Colonic mucosa (tissue), 4 donors: ENCODE measurements around the gene ATP6V1F. TPM values are rescaled to one million over a fixed set of nuclear protein-coding genes. Genes with fewer than 3 reads are reported as not detected.
A peak's percentile ranks its signal among the peaks of the same experiment; 100 is the strongest.

Experiments used
- DNase-seq: peaks from one replicate; pipeline ENCODE4 v3.0.0-alpha.2; 2020
- H3K27ac ChIP-seq: fragments of 200-600 bp; one replicate; pipeline ENCODE4 v1.8.0; 2021
- H3K27me3 ChIP-seq: fragments of 200-600 bp; one replicate; pipeline ENCODE4 v1.8.0; 2021
- H3K36me3 ChIP-seq: fragments of 200-600 bp; one replicate; pipeline ENCODE4 v1.8.0; 2021
- H3K4me1 ChIP-seq: fragments of 200-600 bp; one replicate; pipeline ENCODE4 v1.8.0; 2021; ENCODE audit warnings: mild to moderate bottlenecking
- H3K4me3 ChIP-seq: fragments of 200-600 bp; one replicate; pipeline ENCODE4 v1.8.0; 2021
- H3K9ac ChIP-seq, 2 donors: one replicate each; pipeline ENCODE4 v1.7.0; 2013; ENCODE audit warnings: control low read depth in 2 of 2, low read depth in 2 of 2, low read length in 2 of 2
- H3K9me3 ChIP-seq: fragments of 200-600 bp; one replicate; pipeline ENCODE4 v1.8.0; 2021
- CTCF ChIP-seq: fragments of 200-600 bp; IDR thresholded peaks from one replicate; pipeline ENCODE4 v1.8.0; 2022; ENCODE audit warnings: antibody characterized with exemption, mild to moderate bottlenecking
- intact Hi-C: fragments of 100-400 bp; cut with DNase I; formaldehyde crosslinking; loops from one replicate; pipeline ENCODE4 v1.14.1; 2022
- total RNA-seq, 2 donors: library from RNA; stranded (reverse); fragmentation: NEBNext Ultra II Directional in 1 of 2; extraction: Animal tissue kit (Norgen Biotek cat#: 25700) in 1 of 2; gene quantifications; one replicate each; pipeline ENCODE4 v1.2.1, GENCODE V29; 2021
- donor health status: healthy.
- donor health status: DM: no; HTN: no; CAD: no.
- donor health status: DM: no; HTN: no; CAD: no.

Gene ATP6V1F
- total RNA-seq, 2 donors from 2014 or later, result 94.4 to 105 TPM

DNA sequence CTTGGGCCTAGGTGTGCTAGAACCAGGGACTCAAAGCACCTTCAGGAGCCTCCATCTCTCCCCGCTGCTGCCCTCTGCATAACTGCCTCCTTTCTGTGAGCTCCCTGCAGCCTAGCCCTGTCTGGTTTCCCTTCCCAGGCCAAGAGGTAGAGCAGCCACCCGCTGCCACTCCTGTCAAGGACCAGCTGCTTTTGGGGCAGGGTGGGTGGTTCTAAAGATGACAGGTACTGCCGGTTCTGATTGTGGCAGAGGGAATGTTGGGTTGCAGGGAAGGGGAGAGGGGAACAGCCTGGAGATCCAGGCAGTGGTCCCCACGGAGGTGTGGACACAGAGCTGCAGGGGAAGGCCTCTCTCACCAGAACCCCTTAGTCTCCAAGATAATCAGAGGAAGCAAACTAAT lies 36.1 kb upstream of the ATP6V1F start:
- DNase-seq, result no peak
- Histone ChIP-seq H3K4me1 (no peaks in the 10 kb centered on the region), H3K36me3 (no peaks in the 10 kb centered on the region), H3K4me3 (no peak overlapping the region), H3K27me3 (peaks cover 22% of the 10 kb centered on the region), H3K9ac (no peak overlapping the region), H3K27ac (no peak overlapping the region), H3K9me3 (no peaks in the 10 kb centered on the region)
- intact Hi-C loops, result no loop called here
- TF ChIP-seq CTCF, result no peak

DNA sequence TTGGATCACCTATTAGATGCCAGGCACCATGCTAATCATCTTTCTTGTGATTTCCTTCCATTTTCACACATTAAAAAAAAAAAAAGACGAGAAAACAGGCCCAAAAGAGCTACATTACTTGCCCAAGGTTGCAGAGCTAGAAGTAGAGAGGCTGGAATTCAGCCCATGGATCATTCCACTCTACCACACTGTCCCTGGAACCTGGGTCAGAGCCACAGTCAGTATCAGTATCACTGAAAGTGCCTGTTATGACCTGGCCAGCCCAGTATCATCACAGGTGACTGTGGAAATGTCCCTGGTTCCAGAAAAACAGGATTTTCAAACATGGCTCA lies 35.8 kb upstream of the ATP6V1F start:
- DNase-seq, result no peak
- Histone ChIP-seq H3K9ac (no peak overlapping the region), H3K9me3 (no peaks in the 10 kb centered on the region), H3K4me1 (no peaks in the 10 kb centered on the region), H3K36me3 (no peaks in the 10 kb centered on the region), H3K27me3 (peaks cover 26% of the 10 kb centered on the region), H3K4me3 (no peak overlapping the region), H3K27ac (no peak overlapping the region)
- intact Hi-C loops, result no loop called here
- TF ChIP-seq CTCF, result no peak

DNA sequence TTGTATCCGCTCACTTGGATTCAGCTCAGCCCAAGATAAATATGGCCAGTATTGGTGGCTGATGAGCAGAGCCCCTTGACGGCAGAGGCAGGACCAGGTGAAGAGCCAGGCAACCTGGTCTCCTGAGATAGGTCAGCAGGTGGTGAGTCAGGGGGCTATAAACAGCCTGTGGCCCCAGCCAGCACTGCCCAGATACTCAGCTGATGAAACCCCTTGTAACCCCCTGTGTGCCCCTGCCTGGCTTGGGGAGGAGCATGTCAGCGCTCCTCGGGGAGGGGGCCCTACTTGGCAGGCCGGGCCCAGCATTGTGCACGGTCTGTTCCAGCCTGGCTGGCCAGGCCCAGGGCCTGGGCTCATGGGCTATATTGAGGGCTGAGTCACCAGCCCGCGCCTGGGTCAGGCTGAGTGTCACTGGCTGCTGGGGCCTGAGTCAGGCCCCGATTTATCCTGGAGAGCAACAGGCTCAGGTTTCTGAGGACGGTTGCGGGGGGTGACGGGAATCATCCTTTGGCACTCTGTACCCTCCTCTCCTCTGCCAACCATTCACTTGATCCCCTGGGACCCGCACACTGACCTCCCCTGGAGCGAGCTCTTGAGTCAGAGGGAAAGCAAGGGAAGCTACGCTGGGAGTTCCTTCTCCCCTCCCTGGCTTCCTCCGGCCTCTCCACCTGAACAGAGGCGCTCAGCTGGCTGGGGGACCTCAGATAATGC lies 35.3 kb upstream of the ATP6V1F start:
- no peak overlapping the region for H3K27ac ChIP-seq

GRCh38 chr7:128827971-128828711 lies 34.5 kb upstream of the ATP6V1F start:
- Histone ChIP-seq H3K9ac (no peak overlapping the region), H3K4me3 (no peak overlapping the region), H3K27me3 (peaks cover 28% of the 10 kb centered on the region), H3K36me3 (no peaks in the 10 kb centered on the region), H3K4me1 (no peaks in the 10 kb centered on the region), H3K27ac (no peak overlapping the region), H3K9me3 (no peaks in the 10 kb centered on the region)
- TF ChIP-seq CTCF, result no peak
- no peak for DNase-seq
- intact Hi-C loops, result no loop called here

More for the DNA sequence above, 35.3 kb upstream of the ATP6V1F start:
- no peak for TF ChIP-seq CTCF
- no peak overlapping the region for H3K4me3 ChIP-seq
- H3K27me3 ChIP-seq, result peaks cover 28% of the 10 kb centered on the region
- intact Hi-C loops, result no loop called here
- no peak for DNase-seq
- no peaks in the 10 kb centered on the region for H3K36me3 ChIP-seq
- H3K9me3 ChIP-seq, result no peaks in the 10 kb centered on the region
- H3K9ac ChIP-seq, result no peak overlapping the region
- H3K4me1 ChIP-seq, result no peaks in the 10 kb centered on the region

DNA sequence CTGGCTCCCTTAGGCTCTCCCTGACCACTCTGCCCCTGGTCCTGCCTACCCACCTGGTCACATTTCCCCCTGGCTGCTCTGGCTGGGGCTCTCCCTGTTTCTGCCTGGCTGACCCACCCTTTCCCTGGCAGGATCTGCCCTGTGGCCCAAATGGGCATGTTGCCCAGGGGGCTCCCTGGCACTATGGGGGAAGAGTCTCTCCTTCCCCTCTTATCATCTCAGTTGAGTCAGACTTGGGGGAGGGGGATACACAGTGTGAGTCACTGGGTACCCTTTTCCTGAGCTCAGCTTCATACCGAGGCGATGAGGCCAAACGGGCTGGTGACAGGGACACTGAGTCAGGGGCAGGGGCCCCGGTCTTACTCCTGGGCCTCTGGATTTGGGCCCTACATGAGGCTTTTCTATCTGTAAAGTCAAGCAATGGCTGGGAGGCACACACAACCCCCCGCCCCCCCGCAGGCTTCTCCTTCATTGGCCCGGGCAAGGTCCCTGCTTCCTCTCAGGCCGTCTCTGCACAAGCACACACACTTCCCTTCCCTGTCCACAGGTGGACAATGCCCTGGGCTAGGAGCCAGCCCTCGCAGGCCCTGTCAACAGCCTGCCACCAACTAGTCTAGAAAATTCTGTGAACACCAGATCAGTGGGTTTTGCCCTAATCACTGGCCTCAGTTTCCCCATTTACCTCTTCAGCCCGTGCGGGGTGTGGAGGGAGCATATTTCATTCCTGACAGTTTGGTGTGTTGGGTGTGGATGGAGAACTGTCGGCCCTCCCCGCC lies 33.1 kb upstream of the ATP6V1F start:
- intact Hi-C loops, result no loop called here
- Histone ChIP-seq H3K9ac (no peak overlapping the region), H3K9me3 (no peaks in the 10 kb centered on the region), H3K27ac (no peak overlapping the region), H3K4me3 (peak overlapping the region; percentile 39), H3K4me1 (no peaks in the 10 kb centered on the region), H3K27me3 (peaks cover 28% of the 10 kb centered on the region), H3K36me3 (no peaks in the 10 kb centered on the region)
- no peak for DNase-seq
- no peak for TF ChIP-seq CTCF
